ENCODE results near the gene CCDC196.

The CCDC196 gene

GRCh38 chr14:66485910-66486421, at the start of gene CCDC196:
TSS of gene CCDC196 (plus strand) at chr14:66486371. CDS start at chr14:66486503, 132 bp downstream.
- TF ChIP-seq CTCF (conservative IDR thresholded peaks at IDR 0.05; ENCODE audit: low read length) = no peak
- no peak for DNase-seq (ENCODE audit: low read depth)
- H3K4me3 ChIP-seq (ENCODE audit: low read length) = no peak within 1 kb of the TSS

GRCh38 chr14:66440801-66441200, 45.4 kb upstream of the CCDC196 start:
- no peak for TF ChIP-seq CTCF (conservative IDR thresholded peaks at IDR 0.05; ENCODE audit: low read length)
- H3K4me3 ChIP-seq (ENCODE audit: low read length) = no peak overlapping the region
- DNase-seq (ENCODE audit: low read depth) = no peak

- no peak for TF ChIP-seq CTCF (conservative IDR thresholded peaks at IDR 0.05; ENCODE audit: low read length)
- peak; percentile 1 for DNase-seq (ENCODE audit: low read depth)
- no peak overlapping the region for H3K4me3 ChIP-seq (ENCODE audit: low read length)
Measured at GRCh38 chr14:66442953-66443571, 43.1 kb upstream of the CCDC196 start.

GRCh38 chr14:66443785-66444184, 42.4 kb upstream of the CCDC196 start:
- no peak for DNase-seq (ENCODE audit: low read depth)
- TF ChIP-seq CTCF (conservative IDR thresholded peaks at IDR 0.05; ENCODE audit: low read length) = no peak
- H3K4me3 ChIP-seq (ENCODE audit: low read length) = no peak overlapping the region

GRCh38 chr14:66444271-66444927, 41.8 kb upstream of the CCDC196 start:
- peak; percentile 25 for DNase-seq (ENCODE audit: low read depth)
- TF ChIP-seq CTCF (conservative IDR thresholded peaks at IDR 0.05; ENCODE audit: low read length) = no peak

GRCh38 chr14:66445936-66446335, 40.2 kb upstream of the CCDC196 start:
- TF ChIP-seq CTCF (conservative IDR thresholded peaks at IDR 0.05; ENCODE audit: low read length) = no peak
- no peak overlapping the region for H3K4me3 ChIP-seq (ENCODE audit: low read length)
- no peak for DNase-seq (ENCODE audit: low read depth)

More at GRCh38 chr14:66444271-66444927, 41.8 kb upstream of the CCDC196 start:
- no peak overlapping the region for H3K4me3 ChIP-seq (ENCODE audit: low read length)

- no peak overlapping the region for H3K4me3 ChIP-seq (ENCODE audit: low read length)
- TF ChIP-seq CTCF (conservative IDR thresholded peaks at IDR 0.05; ENCODE audit: low read length) = no peak
- no peak for DNase-seq (ENCODE audit: low read depth)
Measured at GRCh38 chr14:66453469-66453868, 32.7 kb upstream of the CCDC196 start.
